Dermis microvascular lymphatic vessel endothelial cell (primary cell): ENCODE results near the gene RTL3. TPM values are rescaled to one million over a fixed set of nuclear protein-coding genes. Genes with fewer than 3 reads are reported as not detected.

Experiments used
- DNase-seq, 2 donors: peaks; one replicate each; pipeline versions ENCODE4 v3.0.0 to v3.0.0-alpha.2; 2010; ENCODE audit warnings: low read depth in 2 of 2
- total RNA-seq: library from RNA; depleted of rRNA; stranded (reverse); fragments of >200 nt; gene quantifications from 2 replicates; pipeline ENCODE4 v1.2.1, GENCODE V29; 2014

Gene RTL3
- total RNA-seq, 1 donor from 2014 or later = not detected

DNA sequence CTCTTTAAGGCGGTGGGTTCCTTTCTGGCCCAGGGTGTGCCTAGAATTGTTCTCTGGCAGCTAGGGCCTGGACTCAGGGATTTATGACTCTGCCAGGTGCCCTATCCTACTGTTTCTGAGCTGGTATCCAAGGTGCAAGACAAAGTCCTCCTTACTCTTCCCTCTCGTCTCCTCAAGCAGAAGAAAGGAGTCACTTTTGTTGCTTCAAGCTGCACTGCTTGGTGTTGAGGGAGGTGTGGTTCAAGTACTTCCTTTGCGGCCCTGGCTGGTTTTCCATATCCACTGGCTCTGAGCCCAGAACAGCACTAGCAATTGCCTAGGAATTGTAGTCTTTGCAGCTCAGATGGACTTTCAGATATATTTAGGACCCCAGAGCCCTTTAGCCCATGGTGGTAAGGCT, 39.3 kb downstream of the RTL3 start:
- DNase-seq = peak in 1 of 2 donors; percentile 6

DNA sequence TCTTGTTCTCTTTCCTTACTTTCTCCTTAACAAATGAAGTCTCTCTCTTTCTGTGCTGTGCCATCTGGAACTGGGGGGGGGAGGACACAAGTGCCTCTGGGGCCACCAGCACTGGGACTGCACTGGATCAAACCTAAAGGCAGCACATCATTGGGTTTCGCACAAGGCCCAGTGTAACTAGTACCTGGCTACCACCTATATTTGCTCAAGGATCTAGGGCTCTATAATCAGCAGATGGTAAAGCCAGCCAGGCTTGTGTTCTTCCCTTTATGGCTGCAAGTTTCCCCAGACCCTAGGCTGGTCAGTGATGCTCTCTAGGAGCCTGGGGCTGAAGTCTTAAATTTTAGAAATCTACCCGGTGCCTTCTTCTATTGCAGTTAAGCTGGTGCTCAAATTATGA, 40.1 kb downstream of the RTL3 start:
- DNase-seq = no peak

DNA sequence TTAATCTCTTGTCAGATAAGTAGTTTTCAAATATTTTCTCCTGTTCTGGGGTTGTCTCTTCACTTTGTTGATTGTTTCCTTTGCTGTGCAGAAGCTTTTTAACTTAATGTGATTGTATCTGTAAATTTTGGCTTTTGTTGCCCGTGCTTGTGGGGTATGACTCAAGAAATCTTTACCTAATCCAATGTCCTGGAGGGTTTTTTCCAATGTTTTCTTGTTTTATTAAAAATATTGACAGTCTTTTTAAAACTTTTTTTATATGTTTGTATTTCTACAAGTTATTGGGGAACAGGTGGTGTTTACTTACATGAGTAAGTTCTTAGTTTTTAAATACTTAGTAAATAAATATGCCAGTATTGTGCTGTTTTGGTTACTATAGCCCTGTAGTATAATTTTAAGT, 44.9 kb downstream of the RTL3 start:
- no peak for DNase-seq

Other genes starting within 250 kb of the RTL3 start
- gene LPAR4, start 88.4 kb upstream of the RTL3 start, total RNA-seq = under 0.01 TPM in 1 of 2 replicates, not detected in the other